HG03045 (cell line): ENCODE results near the gene ASMTL.
"Not testable (repeated sequence)": the region's sequence is repeated elsewhere in the genome, so short reads cannot be mapped to it uniquely, and the experiment has no call there.

Source experiments
- ATAC-seq: cut with Tn5 transposase; IDR thresholded peaks from one replicate; pipeline ENCODE4 v1.9.1; 2021; ENCODE audit warnings: mild to moderate bottlenecking, moderate library complexity; ENCODE audit not compliant: unreplicated experiment

Gene ASMTL

GRCh38 chrX:1483843-1484637 lies 31.3 kb upstream of the ASMTL start:
- peak; percentile 49 for ATAC-seq

- not testable (repeated sequence) for ATAC-seq
Observed at GRCh38 chrX:1482530-1482928, 29.8 kb upstream of the ASMTL start.

DNA sequence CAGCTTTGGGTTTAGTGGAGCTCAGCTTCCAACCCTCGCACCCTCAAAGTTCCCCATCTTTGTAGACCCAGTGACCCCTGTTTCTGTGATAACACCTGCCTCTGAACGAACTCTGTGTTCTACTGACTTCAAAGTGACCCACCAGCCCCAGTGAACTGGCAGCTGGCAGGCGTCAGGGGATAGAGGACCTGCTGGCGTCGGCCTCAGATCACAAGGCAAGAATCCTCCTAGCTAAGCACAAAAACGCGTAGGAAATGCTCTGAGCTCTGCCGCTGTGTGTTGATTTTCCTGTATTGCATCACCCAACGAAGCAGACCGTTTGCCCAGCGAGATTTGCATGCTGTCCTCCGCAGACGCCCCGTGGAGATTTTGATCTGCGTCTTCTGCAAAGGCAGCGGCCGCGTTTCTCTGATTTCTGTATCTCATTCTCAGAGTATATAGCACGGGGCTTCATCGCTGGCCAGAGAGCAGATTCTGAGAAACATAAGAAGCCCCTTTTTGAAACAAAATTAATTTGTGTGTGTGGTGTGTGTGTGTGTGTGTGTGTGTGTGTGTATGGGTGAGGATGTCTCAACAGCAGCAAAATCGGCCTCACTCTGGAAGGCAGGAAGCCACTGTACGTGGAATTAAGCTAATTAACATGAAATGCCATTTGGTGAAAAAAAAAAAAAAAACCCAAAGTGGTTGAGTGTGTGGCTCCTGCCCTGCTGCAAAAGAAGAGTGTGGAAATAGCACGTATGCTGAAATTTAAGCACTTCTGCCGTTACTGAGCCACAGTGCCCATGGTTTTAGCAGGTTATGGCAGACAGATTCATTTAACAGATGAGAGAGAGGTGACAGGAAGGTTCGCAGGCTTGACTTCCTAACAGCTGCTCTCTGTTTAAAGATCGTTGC lies 29.2 kb upstream of the ASMTL start:
- peak; percentile 51 for ATAC-seq

DNA sequence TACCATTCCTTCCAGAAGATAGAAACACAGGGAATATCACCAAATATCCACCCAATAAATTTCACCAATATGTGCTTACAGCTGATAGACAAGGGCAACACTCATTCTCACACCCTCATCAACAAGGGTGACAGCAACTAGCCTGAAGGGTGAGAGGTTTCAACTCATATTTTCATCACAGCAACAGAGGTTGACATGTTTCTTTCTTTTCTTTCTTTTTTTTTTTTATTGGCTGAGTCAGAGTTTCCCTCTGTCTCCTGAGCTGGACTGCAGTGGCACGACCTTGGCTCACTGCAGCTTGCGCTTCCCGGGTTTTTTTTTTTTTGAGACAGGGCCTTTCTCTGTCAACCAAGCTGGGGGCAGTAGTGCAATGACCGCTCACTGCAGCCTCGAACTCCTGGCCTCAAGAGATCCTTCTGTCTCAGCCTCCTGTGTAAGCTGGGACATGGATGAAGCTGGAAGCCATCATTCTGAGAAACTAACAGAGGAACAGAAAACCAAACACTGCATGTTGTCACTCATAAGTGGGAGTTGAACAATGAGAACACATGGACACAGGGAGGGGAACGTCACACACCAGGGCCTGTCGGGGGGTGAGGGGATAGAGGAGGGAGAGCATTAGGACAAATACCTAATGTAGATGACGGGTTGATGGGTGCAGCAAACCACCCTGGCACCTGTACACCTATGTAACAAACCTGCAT lies 27.5 kb upstream of the ASMTL start:
- ATAC-seq: peak; percentile 4

DNA sequence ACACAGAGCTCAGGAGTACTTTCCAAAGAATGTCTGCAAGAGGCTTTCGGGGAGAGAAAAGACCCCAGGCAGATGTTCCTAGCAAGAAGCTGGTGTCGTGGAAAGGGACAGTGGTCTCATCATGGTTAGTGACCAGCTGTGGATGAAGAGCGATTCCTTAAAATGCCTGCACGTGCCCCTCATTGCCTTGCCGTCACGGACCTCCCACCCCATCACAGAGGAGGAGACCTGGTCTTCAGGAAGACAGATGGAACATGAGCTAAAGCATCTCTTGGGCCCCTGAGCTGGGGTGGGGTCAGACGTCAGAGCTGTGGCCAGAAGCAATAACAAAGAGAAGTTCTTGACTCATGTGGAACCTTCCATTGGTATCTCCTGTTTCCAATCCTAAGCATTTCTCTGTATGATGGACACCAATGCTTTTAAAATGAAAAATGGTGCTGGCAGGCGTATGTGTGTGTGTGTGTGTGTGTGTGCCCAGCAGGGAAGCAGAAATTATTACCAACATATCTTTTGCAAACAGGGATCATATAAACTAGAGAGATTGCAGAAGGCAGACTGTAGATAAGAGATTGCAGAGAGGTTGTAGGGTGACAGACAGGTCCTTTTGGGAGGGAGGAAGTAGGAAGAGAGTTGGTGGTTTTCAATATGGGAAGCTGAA lies 25.2 kb upstream of the ASMTL start:
- ATAC-seq: no peak

DNA sequence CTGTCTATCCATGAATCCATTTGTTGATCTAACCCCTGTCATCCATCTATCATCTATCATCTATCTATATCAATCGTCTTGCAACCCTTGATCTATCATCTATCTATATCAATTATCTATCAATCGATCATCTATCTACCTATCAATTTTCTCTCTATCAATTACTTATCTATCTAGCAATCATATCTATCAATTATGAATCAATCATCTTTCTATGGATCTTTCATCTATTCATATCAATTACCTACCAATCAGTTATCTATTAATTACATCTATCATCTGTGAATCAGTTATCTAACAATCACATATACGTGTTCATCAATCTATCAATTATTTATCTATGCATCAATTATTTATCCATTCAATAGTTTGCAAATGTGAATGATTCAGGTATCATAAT lies 24.5 kb upstream of the ASMTL start:
- ATAC-seq: no peak

GRCh38 chrX:1476682-1477081 lies 24.0 kb upstream of the ASMTL start:
- no peak for ATAC-seq

GRCh38 chrX:1475881-1476280 lies 23.2 kb upstream of the ASMTL start:
- no peak for ATAC-seq

DNA sequence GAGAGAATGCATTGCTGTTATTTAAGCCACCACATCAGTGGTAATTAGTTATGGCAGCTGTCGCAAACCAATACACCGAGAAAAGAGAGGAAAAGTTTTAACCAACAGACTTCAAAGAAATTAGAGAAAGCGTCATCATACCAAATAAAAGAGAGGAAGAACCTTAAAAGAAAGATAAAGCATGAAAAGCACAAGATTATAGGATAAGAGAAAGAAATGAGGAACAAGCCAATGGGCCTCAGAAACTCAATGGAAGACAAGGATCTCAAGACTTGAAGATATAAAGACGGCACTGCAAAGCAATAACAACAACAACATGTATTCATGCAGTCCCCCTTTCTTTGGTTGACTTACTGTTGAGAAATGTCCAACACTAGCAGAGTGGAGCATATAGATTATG lies 22.8 kb upstream of the ASMTL start:
- no peak for ATAC-seq

- ATAC-seq: not testable (repeated sequence)
Observed at GRCh38 chrX:1474593-1474992, 21.9 kb upstream of the ASMTL start.

GRCh38 chrX:1472975-1473374 lies 20.3 kb upstream of the ASMTL start:
- no peak for ATAC-seq

DNA sequence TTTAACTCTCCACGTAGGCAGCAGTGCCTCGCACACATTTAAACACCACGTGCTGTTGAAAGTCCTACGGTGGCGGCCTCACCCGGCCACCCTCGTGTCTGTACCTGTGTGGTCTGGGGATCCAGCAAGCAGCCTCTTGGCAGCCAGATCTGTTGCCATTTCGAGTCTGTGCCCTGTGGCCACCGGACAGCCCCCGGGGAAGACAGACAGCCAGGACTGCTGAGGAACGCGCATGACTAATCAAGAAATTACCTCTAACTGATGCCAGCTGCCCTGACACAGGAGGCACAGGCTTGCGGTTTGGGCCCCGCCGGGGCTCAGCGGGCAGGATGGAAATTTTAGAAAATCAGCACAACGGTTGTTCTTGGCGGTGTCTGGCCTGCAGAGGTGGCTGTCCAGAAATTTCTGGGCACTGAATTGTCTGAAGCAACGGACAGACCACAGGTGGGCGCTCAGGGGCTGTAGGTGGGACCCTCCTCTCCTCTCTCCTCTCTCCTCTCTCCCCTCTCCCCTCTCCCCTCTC lies 15.6 kb upstream of the ASMTL start:
- peak; percentile 44 for ATAC-seq

DNA sequence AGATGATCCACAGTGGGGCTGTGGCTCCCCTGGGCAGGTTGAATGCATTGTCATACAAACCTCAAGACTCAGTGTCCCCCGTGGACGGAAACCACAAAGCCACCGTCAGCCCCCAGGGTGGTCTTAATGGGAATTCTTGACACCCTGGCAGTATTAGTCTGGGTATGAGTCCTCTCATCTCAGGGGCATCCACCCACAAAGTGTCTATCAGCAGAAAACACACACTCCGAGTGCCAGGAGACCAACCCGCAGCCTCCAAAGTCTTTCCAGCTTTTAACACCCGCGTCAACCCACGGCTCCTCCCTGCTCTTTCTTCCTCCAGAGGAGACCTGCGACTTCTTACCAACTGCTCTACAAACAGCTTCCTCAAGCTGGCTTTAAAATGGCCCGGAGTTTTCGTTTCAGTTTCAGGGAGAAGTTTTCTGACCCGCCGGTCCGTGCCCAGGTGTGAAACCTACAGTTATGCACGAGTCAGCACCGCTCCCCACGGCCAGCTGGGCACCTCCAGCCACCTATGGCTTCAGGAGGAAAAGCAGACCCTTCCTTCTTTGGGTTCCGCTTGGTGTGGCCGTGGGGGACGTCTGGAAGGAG lies 14.4 kb upstream of the ASMTL start:
- peak; percentile 50 for ATAC-seq

- ATAC-seq: no peak
Observed at GRCh38 chrX:1466232-1466661, 13.5 kb upstream of the ASMTL start.

- ATAC-seq: no peak
Observed at GRCh38 chrX:1465286-1466231, 12.8 kb upstream of the ASMTL start.

DNA sequence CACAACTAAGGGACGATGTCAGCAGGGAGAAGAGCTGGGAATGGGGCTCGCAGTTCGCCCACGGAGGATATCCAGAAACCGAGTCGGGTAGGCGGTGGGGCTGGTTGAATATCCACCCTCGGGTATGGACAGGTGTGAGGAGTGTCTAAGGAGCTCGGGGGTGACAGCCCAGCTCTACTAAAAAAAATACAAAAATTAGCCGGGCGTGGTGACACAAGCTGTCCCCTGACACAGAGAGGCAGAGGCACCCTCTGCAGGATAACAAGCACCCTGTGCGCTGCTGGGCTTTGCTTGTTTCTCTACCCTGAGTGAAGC lies 12.2 kb upstream of the ASMTL start:
- no peak for ATAC-seq

GRCh38 chrX:1464041-1464970 lies 11.6 kb upstream of the ASMTL start:
- ATAC-seq: no peak

- ATAC-seq: no peak
Observed at GRCh38 chrX:1463581-1463980, 10.9 kb upstream of the ASMTL start.
